HG03175 (cell line): Measurements from ENCODE around the gene TBATA.

Experiments used
- ATAC-seq: cut with Tn5 transposase; IDR thresholded peaks from one replicate; pipeline ENCODE4 v1.9.1; 2021; ENCODE audit warnings: mild to moderate bottlenecking, moderate library complexity; ENCODE audit not compliant: unreplicated experiment

Gene TBATA

DNA sequence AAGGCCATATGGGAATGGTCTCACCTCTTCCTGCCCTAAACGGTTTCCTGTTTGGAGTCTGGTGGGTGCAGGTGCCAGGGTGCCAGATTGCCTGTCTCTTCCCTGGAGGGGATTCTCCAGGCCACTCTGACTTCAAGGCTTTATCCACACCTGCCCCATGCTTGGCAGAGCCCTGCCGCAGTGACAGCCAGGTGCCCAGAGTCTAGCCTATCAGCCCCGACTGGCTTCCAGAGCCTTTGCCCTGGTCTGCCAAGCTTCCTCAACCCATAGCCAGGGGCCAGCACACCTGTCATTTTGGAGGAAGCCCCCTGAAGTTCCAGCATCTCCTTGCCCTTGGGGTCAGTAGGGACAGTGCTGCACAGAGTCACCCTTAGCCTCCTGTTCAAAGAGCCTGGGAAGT lies 21.6 kb downstream of the TBATA start:
- ATAC-seq: no peak

DNA sequence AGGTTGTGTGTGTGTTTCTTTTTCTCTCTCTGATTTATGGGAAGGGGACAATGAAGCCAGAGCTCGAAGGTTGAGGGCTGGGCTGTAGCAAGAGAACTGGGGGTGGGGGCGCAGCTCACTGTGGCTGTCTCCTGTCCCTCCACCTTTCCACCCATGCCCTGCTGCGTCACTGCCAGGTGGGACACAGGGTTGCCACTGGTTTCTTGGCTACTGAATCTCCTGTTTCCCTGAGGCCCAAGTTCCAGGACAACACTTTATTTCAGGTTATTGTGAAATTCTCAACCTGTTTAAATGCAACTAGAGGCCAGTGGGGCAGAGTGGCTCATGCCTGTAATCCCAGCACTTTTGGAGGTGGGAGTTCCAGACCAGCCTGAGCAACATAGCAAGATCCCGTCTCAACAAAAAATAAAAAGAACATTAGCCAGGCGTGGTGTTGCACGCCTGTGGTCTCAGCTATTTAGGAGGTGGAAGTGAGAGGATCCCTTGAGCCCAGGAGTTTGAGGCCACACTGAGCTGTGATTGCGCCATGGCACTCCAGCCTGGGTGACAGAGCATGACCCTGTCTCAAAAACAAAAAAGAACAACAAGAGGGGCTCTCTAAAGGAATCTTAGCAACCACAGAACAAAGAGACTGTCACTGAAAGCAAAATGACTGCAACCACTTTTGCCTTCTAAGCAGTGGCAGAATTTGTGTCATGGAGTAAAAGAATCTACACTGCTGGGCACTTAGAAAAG lies 22.6 kb downstream of the TBATA start:
- ATAC-seq: no peak

DNA sequence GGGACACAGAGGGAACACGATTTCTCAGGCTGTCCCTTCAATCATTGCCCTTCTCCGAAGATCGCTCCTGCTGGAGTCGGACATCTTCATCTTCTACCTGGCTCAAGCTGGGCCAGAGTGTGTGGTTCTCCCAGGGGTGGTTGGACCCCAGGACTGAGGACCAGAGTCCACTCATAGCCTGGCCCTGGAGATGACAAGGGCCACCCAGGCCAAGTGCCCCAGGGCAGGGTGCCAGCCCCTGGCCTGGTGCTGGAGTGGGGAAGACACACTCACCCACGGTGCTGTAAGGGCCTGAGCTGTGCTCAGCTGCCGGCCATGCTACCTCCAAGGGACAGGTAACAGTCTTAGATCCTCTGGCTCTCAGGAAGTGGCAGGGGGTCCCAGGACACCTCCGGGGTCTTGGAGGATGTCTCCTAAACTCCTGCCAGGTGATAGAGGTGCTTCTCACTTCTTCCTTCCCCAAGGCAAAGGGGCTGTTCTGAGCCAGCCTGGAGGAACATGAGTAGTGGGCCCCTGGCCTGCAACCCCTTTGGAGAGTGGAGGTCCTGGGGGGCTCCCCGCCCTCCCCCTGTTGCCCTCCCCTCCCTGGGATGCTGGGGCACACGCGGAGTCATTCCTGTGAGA lies 23.3 kb downstream of the TBATA start:
- ATAC-seq: no peak

DNA sequence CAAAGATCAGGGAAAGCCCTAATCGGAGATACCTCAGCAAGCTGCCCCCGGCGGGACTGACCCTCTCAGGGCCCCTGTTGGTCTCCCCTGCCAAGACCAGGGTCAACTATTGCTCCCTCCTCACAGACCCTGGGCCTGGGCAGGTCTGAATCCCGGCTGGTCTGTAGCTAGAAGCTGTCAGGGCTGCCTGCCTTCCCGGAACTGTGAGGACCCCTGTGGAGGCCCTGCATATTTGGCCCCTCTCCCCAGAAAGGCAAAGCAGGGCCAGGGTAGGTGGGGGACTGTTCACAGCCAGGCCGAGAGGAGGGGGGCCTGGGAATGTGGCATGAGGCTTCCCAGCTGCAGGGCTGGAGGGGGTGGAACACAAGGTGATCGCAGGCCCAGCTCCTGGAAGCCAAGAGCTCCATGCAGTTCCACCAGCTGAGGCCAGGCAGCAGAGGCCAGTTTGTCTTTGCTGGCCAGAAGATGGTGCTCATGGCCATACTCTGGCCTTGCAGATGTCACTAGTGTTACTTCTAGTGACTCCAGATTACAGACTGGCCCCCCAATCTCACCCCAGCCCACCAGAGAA lies 24.1 kb downstream of the TBATA start:
- no peak for ATAC-seq

DNA sequence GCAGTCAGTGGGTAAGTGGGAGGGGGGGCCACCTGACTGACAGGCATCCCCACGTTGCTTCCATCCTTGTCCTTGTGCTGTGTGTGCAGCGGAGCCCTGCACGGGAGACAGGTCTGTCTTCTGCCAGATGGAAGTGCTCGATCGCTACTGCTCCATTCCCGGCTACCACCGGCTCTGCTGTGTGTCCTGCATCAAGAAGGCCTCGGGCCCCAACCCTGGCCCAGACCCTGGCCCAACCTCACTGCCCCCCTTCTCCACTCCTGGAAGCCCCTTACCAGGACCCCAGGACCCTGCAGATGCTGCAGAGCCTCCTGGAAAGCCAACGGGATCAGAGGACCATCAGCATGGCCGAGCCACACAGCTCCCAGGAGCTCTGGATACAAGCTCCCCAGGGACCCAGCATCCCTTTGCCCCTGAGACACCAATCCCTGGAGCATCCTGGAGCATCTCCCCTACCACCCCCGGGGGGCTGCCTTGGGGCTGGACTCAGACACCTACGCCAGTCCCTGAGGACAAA lies 24.8 kb downstream of the TBATA start:
- ATAC-seq: no peak

DNA sequence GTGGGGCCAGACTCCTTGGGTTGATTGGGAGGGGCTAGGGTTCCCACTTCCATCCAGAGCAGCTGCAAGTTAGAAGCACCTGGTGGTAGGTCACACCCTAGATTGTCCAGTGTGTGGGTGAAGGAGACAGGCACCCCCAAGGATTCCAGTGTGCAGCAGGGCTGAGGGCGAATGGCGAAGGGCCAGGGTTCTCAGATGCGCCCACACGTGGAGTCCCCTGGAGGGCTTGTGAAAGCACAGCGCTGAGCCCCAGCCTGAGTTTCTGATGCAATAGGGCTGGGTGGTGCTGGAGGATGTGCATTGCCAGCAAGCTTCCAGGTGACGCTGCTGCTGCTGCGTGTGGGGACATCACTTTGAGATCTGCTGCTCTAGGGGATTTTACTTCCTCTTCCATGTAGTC lies 25.4 kb downstream of the TBATA start:
- ATAC-seq: no peak

DNA sequence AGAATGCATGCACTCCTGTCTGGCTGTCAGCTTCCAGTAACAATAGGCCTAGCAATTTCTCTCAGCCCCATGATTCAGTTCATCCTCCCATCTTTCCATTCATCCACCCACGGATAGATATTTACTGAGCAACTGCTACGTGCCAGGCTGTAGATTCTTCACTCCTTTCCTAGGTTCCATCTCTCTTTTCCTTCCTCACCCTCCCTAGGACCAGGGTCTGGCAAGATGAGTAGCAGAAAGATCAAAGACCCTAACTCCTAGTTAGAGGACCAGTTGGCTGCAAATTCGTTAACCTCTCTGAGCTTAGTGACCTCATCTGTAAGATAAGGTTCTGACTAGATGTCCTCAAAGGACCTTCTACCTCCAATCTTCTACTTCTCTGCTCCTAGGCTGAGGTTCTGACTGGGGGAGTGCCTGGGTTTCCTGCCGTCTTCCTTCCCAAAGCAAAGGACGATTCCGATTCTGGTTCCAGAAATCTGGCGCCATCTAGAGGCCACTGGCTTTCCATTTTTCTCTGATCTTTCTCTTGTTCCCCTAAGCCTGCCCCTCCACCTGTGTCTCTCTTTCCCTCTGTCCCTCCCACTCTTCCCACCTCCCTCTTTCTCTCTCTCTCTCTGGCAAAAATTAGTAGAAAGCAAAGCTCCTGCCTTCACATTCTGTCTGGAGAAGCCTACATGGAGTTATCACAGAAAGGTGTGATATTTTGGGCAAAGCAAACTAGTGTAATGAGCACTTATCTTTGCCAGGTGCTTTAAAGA lies 26.2 kb downstream of the TBATA start:
- ATAC-seq: no peak

DNA sequence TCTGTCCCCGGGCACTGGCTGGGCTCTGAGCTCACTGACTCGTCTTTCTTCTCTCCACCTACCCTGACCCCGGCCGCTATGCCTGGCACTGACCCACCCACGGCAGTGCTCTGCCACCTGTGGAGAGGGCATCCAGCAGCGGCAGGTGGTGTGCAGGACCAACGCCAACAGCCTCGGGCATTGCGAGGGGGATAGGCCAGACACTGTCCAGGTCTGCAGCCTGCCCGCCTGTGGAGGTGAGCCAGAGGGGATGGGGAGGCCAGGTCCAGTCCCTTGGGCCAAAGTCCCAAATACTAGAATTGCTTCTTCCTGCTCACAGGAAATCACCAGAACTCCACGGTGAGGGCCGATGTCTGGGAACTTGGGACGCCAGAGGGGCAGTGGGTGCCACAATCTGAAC lies 27.3 kb downstream of the TBATA start:
- ATAC-seq: no peak

DNA sequence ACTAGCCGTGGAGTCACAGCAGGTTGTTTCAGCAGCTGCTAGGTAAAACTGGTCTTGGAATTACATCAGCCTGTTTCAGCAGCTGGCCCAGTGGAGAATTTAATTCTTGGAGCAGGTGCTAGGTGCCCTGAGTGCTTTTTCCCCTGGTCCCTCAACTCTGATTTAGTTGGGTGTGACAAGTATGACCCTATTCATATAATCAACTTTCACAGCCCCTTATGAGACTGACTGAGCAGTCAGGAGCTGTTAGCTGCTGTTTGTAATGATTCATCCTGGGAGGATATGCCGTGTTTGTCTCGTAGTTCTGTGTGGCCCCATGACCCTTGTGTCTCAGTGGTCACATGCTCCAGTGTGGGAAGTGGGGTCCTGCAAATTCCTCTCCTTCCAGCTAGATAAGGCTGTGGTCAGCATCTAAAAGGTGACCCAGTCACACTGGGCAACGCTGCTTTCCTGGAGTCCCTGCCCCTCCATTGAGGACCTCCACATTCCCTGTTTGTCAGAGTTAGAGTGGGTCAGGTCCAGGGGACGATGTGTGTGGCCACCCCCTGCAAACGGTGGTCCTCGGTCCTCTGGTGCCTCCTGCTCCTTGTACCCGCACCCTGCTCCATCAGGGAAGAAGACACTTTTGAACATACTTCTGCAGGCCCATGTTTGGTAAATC lies 28.3 kb downstream of the TBATA start:
- no peak for ATAC-seq

DNA sequence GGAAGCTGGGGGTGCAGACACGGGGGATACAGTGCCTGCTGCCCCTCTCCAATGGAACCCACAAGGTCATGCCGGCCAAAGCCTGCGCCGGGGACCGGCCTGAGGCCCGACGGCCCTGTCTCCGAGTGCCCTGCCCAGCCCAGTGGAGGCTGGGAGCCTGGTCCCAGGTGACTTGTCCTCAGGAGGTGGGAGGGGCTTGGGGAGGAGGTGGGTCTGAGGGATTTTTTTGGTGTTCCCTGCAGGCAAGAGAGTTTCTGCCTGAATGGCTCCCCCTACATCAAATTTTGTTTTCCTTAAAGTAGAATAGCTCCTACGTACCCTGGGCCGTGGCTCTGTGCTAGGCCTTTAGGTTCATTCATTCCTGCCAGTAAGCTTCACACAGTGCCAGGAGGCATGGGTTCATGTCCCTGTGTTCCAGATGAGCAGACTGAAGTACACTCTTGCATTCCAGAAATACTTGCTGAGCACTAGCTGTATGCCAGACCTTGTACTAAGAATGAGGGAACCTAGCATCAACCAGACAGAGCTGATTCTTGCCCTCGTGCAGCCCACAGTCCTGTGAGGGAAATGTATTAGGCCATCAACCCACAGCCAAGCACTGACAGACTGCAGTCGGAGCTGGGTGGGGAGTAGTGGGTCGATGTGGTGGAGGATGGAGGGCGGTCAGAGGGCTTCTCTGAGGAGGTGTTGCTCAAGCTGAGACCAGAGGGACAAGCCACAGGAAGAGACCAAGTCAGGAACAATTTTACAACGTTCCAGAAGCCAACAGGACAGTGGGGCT lies 31.1 kb downstream of the TBATA start:
- ATAC-seq: no peak

DNA sequence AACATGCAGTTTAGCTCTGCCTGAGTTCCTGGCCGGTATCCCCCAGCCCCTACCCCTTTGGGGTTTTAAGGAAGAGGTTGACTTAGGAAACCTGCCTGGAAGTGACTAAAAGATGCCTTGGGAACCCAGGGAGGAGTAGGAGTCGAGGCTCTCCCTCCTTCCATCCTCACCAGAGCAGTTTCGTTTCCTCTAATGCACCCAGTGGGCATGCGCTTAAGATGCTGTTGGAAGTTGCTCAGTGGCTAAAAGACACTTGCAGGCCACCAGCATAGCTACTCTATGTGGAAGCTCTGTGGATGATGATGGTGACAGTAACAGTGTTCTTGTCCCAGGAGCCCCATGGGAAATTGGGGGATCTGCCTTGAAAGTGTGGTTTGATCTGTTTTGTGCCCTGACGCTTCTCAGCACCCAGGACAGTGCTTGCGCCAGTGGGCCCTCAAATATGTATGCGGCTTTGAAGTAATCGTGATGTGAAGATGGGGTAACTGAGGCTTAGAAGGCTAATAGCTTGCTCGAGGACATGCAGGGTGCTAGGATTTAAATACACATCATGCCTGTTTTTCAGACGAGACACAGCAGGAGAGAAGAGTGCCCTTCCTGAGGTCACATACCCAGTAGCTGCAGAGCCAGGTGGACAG lies 32.0 kb downstream of the TBATA start:
- ATAC-seq: no peak

DNA sequence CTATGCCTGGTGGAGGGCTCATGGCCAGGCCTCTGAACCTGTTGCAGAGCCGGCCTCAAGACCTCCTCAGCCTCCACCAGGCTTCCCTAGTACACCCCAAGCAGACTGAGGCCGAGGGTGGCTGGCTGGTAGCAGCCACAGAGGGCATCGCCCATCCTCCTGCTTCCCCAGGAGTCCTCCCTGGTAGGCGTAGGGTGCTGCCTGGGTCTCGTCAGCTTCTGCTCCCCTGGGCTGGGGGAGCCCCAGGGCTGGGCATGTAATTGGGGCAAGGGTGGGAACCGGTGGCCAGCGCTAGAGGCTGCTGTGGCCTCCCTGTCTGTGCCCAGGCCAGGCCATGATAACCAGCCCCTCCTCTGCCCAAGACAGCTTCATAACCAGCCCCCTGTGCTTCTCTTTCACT lies 32.6 kb downstream of the TBATA start:
- no peak for ATAC-seq

DNA sequence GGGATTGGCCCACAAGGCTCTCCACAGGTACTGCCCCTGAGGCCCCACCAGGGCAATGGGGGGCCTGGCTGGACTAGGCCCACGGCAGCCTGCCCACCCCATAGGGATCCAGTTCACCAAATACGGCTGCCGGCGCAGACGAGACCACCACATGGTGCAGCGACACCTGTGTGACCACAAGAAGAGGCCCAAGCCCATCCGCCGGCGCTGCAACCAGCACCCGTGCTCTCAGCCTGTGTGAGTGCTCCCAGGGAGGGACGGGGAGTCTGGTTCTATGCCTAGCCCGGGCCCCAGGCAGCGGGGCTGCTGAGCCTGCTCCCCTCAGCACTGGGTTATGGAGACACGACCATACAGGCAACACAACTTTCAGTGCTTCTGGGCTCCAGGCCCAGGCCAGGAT lies 33.2 kb downstream of the TBATA start:
- ATAC-seq: no peak

DNA sequence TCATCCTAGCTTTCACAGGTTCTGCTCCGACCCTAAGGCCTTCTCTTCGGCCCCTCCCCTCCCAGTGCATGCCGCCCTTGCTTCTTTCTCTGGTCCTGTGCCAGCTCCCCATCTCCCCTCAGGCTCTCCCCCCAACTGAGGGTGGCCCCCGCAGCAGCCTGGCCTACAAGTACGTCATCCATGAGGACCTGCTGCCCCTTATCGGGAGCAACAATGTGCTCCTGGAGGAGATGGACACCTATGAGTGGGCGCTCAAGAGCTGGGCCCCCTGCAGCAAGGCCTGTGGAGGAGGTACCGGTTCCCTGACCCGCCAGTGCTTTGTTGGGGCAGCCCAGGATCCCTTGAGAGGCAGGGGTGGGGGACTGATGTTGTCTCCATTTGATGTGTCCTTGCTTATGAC lies 33.8 kb downstream of the TBATA start:
- no peak for ATAC-seq

DNA sequence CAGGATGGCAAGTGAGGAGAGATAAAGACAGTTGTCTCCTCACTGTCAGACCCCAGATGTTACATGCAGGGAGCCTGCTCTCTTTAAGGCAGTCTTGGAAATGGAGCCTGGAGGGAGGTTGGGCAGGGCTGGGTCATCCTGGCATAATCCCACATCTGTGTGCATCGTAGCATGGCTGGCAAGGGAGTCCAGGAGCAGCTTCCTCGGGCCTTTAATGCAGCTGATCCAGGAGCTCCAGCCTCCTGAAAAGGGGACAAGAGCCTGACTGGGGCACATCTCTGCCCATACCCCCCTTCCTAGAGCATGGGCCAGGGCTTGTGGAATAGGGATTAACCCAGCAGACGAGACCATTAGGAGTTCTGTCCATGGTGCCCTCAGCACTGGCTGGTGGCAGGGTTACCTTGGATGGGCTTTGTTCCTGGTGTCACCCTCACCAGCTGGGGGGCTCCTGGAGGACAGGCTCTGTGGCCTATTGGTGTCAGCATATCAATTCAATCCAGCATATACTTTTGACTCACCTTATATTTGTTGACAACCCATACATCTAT lies 34.9 kb downstream of the TBATA start:
- no peak for ATAC-seq

DNA sequence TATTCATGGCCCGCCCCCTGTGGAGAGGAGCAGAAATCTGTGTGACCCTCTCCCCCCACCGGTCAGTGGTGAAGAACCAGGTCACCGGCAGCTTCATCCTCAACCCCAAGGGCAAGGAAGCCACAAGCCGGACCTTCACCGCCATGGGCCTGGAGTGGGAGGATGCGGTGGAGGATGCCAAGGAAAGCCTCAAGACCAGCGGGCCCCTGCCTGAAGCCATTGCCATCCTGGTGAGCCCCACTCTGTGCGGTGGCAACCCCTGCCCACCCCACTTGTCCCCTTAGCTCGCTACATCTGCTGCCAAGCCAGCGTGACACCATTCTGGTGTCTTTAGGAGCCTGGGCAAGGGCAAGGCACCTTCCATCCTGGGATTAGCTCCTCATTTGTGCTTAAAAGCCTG lies 35.4 kb downstream of the TBATA start:
- no peak for ATAC-seq

DNA sequence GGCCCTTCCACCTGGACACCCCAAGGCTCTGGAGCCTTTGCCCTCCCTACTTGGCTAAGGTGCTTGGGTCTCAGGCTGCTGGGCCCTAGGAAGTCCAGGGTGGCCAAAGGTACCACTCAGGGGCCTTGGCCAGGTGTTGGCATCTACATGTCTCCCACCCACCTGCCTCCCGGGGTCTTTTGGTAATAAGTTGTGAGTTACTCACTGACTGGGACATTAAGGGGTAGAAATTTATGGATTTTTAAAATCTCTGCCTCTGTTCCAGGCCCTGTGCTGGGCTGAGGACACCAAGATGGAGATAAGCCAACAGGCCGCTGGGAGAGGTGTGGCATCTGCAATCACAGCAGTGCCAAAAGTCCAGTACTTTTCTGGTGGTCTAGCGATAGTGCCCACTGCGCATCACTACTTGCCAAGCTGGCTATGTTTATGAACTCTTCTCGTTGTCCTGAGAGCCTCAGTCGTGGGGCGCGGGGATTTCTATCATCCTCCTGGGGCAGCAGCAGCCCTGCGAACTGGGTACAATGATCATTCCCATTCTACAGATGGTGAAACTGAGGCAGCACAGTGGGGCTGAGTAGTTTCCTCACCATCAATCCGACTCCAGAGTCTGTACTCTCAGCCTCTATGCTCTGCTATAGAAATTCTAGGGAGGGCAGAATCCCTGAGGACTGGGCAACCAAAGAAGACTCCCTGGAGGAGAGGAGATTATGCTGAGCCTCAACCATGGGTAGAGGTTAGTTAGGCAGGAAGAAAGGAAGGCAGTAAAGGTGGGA lies 36.2 kb downstream of the TBATA start:
- no peak for ATAC-seq

DNA sequence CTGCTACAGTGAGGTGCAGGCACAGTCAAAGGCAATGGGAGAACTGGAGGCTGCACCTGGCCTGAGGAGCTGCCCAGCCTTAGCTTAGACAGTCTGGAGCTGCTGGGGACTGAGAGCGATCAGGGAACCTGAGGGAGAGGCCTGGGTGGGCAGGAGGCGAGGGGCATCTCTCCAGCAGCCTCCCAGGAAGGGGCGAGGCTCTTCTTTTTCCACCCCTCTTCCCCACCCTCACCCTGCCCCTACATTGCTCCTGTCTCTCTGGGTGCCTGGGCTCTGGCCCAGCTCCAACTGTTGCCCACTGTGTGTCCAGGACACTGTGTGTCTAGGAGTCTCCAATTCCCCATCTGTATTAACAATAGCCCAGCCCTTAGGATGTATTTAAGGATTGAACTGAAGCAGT lies 36.9 kb downstream of the TBATA start:
- no peak for ATAC-seq
